UCSD-AML1 (cell line): ENCODE results near the gene TACSTD2.
"Not testable (repeated sequence)": the region's sequence is repeated elsewhere in the genome, so short reads cannot be mapped to it uniquely, and the experiment has no call there.

Source experiments
- DNase-seq: peaks from one replicate; lab custom pipeline; 2025; ENCODE audit not compliant: unreplicated experiment; lab: John Stamatoyannopoulos, UW

TACSTD2 gene, protein sequence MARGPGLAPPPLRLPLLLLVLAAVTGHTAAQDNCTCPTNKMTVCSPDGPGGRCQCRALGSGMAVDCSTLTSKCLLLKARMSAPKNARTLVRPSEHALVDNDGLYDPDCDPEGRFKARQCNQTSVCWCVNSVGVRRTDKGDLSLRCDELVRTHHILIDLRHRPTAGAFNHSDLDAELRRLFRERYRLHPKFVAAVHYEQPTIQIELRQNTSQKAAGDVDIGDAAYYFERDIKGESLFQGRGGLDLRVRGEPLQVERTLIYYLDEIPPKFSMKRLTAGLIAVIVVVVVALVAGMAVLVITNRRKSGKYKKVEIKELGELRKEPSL

DNA sequence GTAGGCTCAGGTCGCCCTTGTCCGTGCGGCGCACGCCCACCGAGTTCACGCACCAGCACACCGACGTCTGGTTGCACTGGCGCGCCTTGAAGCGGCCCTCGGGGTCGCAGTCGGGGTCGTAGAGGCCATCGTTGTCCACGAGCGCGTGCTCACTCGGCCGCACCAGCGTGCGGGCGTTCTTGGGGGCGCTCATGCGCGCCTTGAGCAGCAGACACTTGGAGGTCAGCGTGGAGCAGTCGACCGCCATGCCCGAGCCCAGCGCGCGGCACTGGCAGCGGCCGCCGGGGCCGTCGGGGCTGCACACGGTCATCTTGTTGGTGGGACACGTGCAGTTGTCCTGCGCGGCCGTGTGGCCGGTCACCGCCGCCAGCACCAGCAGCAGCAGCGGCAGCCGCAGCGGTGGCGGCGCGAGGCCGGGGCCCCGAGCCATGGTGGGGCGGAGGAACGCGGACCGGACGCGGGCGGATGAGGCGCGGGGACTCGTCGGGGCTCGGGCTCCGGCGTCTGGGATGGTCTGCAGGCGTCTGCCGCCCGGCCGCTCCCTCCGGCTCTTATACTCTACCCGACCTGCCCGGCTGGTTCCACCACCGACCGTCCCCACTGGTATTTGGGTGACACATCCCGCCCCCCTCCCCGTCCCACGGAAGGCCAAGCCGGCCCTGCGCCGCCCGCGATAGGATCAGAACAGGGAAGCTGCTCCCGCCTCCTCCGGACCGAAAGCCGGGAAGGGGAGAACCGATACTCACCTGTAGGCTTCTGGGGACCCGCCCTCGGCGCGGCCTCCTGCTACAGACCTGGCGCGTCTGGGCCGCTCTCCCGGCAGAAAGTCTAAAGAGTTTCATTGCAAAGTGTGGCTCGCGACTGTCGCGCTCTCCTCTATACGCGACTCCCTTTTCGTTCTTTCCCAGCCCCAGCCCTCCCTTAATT lies at the start of gene TACSTD2:
TACSTD2 (minus strand) TSS at position 526 of the 927 bp plus-strand sequence; CDS start at position 430, 96 bp downstream.
- no peak for DNase-seq

DNA sequence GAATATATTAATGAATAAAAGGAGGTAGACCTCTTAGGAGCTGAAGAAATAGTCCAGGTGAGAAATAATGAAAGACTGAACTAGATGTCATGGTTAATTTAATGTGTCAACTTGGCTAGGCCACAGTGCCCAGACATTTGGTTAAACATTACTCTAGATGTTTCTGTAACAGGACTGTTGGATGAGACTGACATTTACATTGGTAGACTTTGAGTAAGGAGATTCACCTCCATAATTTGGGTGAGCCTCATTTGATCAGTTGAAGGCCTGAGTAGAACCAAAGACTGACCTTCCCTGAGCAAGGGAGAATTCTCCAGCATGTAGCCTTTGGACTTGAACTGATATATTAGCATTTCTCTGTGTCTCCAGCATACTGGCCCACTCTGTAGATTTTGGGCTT lies 49.2 kb upstream of the TACSTD2 start:
- no peak for DNase-seq

DNA sequence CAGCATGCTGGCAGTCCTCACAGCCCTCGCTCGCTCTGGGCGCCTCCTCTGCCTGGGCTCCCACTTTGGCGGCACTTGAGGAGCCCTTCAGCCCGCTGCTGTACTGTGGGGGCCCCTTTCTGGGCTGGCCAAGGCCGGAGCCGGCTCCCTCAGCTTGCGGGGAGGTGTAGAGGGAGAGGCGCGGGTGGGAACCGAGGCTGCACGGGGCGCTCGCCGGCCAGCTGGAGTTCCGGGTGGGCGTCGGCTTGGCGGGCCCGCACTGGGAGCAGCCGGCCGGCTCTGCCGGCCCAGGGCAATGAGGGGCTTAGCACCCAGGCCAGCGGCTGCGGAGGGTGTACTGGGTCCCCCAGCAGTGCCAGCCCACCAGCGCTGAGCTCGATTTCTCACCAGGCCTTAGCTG lies 46.2 kb upstream of the TACSTD2 start:
- not testable (repeated sequence) for DNase-seq

DNA sequence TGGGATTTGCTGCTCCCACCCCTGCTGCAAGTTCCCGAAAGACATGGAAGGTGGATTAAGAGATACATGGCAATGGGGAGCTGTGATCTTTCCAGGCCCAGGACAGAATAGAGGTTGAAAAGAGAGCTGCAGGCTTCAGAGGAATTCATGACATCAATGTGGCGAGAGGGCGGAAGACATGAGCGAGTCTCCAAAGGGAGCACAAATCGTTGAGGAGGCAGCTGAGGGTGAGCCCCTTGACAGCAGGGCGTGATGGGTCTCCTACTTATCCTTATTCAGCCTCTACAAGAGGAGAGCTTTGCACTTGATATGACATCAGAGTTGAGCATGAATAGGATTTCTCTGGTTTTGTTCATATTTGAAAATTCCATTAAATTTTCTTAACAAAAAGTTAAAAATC lies 45.5 kb upstream of the TACSTD2 start:
- DNase-seq, result no peak

DNA sequence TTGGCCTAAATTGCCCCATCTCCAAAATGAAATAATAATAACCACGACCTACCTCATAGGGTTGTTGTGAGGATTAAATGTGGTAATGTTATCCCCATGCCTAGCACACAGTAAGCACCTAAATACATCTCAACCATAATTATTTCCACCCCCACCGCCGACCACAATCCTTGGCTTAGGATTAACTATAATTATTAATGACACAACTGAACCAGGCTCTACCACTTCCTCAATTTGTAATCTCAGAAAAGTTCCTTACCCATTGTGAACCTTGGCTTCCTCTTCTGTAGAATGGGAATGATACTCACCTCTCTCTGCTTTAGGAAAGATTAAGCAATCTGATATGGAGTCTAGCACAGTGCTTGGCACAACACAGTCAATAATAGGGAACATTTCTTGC lies 44.3 kb upstream of the TACSTD2 start:
- DNase-seq, result no peak

DNA sequence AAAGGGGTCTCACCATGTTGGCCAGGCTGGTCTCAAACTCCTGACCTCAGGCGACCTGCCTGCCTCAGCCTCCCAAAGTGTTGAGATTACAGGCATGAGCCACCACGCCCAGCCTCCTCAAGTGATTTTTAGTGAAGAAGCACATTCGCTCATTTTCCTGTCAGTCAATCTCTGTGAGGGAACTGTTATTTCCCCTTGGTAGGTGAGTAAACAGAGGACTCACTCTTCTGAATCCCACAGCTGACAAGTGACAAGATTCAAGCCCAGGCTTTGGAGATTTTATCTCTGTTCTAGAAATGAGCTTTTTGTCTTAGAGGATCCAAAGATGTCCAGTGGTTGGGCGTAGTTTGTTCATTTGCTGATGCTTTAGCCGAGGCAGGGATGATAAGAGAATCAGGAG lies 43.9 kb upstream of the TACSTD2 start:
- no peak for DNase-seq

DNA sequence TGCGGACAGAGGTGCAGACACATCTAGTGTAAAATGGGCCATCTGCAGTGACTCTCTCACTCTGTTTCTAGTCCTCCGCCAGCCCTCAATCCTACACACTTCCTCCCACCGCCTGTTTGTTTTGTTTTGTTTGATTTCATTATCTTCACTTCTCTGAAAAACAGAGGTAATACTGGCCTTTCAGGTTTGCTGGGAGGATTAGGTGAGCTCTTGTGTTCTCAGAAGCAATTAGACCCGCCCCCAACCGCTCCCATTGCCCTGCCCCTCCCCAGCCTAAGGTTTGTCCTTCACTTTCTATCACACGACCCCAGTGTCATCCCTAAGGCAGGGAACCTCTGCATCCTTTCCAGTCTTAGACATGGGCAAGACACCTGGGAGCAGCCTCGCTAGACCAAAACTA lies 43.2 kb upstream of the TACSTD2 start:
- no peak for DNase-seq

DNA sequence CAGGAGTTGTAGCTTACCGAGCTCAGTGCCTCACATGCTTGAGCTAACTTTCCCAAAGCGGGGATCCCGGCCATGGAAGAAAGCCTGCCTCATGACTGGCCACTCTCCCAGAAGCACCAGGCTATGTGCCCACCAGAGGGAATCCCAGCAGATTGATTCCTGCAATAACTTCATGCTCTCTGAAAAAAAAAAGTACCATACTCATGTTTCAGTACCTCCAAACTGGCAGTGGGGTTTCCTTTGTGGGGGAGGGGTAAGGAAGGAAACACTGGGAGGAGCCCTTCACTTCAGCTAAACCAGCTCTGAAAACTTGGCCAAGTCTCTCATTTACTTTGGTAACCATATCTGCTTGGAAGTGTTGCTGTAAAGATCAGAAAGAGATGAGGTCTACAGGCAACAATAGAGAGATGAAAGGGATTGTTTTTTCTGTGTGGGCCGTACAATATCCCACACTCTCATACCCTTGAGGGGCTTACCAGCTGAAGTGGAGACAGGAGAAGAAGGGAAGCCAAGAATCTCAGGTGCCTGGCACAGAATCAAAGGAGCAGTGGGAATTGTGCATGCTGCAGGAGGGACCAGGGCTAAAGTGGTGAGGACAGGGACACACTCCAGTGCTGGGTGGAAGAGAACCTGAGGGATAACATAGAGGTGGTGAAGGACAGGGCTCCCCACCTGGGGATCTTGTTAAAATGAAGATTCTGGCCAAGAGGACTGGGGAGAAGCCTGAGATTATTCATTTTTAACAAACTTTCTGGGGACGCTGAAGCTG lies 42.4 kb upstream of the TACSTD2 start:
- DNase-seq, result peak; percentile 43

DNA sequence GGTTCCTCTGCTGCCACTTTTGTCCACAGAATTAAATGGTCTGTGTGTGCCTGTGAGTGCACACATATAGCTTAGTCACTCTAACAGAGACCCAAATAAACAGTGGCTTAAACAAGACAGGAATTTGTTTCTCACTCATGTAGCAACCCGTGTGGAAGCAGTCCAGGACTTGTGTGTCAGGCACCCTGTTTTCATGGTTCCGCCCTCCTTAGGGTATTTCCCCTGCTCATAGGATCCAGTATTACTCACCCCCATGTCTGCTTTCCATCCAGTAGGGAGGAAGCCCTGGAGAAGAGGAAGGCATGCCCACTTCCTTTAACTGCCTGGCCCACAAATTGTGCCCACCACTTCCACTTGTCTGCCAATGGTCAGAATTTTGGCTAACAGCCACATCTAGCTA lies 41.3 kb upstream of the TACSTD2 start:
- DNase-seq, result peak; percentile 60

DNA sequence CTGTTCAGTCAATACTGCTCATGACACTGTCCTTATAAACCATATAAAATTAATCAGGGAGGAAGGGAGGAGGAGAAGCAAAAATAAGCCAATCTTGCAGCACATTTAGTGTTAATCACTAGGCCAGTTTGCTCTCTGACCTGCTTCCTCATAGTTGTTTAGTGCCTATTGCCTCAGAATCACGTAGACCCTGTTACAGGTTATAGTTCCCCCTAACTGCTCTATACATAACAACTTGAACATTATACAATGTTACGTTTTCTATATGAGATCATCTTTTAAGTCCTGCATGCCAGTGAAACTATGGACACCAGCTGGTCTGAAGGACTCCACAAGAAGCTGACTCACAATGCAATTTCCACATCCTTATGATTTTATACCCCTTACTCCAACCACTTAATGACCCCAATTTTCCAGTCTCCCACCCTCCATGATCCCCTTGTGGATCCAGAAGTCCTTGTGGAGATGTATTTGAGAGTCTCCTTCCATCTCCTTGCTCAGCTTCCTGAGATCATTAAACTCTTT lies 34.9 kb upstream of the TACSTD2 start:
- no peak for DNase-seq

DNA sequence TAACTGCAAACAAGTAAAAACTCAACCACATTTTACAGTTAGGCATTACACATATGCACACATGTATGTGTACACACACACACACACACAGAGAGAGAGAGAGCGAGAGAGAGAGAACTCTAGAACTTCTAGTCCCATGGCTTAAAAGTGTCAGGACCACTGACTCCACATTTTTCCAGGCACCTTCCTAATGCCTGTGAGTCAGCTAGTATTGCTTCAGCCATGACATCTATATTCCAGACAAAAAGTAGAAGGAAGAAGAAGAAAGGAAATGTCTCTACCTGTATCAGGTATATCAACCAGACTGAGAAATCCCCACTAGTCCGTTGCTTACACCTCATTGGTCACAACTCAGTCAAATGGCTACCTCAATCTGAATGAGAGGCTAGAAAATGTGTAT lies 31.9 kb upstream of the TACSTD2 start:
- no peak for DNase-seq

DNA sequence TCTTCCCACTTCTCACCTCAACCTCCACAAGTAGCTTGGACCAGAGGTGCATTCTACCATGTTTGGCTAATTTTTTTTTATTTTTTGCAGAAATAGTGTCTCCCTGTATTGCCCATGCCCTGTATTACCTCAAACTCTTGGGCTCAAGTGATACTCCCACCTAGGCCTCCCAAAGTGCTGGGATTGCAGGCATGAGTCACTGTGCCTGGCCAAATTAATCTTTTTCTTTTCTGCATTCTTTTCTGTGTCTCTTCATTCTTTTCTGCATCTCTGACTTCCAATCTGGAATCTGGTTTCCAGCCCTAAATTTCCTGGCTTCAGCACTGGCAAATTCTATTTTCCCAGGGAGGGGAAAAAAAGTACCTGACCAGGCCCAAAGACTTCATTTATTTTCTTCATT lies 31.2 kb upstream of the TACSTD2 start:
- DNase-seq, result no peak

DNA sequence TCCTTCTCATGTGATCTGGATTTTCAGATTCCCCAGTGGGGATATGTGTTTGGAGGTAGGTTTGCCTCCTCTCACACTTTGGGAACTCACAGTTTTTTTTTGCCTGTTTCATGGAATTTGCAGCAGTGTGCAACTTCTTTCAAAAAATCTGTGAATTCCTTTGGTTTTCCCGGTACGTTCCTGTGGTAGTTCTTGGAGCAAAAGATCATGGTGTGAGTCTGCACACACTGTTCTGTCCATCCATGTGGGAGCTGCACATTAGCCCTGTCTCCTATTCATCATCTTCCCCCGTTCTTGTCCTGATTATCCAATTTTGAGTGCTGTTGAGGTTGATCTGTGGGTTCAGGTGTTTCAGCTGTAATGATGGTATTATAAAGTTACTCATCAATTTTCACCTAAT lies 30.3 kb upstream of the TACSTD2 start:
- no peak for DNase-seq

DNA sequence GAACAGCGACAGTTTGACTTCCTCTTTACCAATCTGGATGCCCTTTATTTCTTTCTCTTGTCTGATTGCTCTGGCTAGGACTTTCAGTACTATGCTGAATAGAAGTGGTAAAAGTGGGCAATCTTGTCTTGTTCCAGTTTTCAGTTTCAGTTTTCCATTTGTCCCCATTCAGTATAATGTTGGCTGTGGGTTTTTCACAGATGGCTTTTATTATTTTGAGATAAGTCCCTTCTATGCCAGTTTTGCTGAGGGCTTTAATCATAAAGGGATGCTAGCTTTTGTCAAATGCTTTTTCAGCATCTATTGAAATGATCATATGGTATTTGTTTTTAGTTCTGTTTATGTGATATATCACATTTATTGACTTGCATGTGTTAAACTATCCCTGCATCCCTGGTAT lies 24.9 kb upstream of the TACSTD2 start:
- not testable (repeated sequence) for DNase-seq

DNA sequence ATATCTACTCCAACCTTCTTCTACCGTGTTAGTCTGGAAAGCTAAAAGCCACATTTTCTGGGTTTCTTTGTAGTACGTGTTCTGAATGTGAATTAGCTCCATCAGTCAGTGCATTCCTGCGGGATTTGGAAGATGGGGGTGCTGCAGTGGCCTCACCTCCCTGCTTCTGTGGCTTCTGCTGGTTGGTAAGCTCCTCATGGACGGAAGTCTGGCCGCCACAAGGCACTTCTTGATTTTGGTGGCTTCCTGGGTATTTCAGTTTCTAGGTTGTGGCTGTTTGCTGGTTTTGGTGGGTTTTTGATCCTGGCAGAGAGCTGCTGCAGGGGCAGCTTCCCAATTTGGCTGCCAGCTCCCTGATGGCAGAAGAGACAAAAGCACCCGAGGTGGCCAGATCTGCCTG lies 20.9 kb upstream of the TACSTD2 start:
- DNase-seq, result peak; percentile 44

DNA sequence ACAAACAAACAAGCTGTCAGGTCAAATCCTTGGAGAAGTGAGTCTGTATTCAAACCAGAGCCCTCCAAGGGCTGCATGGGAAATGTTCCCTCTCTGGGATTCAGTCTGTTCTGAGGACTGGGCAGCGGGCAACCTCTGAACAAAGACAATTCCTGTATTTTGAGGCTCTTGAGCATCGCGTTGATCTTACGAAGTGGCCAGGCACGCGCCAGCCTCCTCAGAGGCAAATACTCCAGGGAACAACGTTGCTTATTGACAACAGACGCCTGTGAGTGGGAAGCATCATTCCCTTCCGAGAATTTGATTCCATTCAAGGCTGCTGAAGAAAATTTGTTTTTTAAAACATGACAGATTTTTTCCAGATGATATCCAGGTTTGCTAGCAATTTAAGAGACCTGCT lies 20.0 kb upstream of the TACSTD2 start:
- DNase-seq, result no peak

DNA sequence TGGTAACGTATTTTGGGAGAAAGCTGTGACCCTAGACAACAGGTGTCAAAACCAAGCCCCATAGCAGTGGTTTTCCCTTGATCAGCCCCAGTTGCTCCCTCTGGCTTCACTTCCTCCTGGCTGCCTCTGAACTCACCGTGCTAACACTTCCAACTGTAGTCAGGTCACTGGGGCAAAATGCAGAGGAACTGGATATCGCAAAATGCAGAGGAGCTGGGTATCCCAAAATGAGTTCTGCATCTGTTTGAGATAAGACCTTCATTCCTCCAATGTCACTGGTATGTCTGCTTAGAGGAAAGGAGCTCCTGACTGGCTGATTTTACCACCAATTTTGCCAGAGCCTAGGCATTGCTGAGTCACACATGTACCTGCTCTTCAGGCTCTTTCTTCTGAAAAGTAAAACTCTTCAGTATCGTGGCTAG lies 19.6 kb upstream of the TACSTD2 start:
- DNase-seq, result no peak

DNA sequence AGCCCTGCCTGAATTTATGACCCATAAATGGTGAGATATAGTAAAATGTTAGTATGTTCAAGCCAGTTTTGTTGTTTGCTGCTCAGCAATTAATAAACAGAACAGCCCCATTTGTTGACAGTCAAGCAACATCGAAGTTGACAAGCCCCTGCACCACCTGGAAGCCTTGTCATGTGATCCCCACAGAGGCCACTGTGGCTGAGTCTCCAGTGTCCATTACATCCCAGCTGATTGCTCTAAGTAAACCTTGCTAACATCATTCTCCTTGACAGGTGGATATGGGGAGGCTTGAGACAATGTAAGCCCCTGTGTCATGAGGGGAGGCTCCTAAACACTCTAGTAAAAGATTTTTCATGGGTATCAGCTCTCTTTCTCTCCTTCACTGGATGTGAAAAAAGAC lies 17.5 kb upstream of the TACSTD2 start:
- no peak for DNase-seq

DNA sequence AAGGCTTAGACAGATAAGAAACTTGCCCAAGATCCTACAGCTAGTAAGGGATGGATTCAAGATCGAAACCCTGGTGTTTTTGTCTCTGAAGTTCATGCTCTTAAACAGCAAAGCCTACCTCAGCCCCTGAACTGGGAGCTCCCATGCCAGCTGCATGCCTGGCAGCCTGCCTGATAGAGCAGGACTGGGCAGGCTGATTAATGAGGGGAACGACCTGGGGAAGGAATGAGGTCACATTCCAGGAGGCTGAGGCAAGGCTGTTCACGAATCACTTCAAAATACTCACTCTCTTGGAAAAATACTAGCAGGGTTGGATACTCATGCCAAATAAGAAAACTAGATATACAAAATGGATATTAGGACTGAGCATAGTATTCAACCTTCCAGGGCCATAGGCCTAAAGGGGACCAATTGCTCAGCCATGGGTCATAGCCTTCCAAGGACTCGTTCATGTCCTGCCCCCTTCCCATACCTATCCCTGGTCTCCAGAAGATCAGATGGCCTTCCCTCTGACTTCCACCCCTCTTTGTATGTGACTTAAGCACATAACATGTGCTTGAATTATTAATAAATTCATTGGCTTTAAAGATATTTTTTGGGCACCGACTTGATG lies 15.6 kb upstream of the TACSTD2 start:
- DNase-seq, result no peak

DNA sequence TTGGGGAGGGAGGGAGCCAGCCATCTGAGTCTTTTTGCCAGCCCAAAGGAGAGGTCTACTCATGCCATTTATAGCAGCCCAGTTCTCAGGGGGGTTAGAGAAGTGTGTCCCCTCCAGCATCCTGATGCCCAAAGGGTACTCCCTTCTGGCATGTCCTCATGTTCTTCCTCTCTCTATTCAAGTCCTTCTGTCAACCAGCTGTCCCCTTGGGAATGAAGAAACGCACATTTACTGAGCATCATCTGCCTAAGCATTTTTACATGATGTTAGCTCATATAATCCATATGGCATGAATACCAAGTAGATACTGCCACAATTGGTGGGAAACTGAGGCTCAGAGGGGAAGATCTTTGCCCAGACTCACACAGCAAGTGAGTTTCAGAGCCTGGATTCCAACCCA lies 14.8 kb upstream of the TACSTD2 start:
- DNase-seq, result no peak

DNA sequence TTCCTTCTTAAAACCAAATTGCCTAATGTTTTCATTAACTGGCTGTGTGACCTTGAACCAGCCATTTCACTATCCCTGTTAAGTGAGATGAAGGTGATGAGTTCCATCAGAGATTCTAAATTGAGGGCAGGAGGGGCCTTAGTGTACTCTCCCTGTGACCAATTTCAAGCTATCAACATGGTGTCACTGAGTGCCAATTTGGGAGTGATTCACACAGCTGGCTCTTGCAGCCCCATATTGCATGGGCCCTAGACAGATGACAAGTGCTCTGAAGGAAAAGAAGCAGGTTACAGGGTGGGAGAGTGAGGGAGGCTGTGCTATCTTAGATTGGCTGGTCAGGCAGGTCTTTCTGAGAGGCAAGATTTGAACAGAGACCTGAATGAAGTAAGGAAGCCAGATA lies 13.0 kb upstream of the TACSTD2 start:
- DNase-seq, result no peak
